Ishikawa (cell line): ENCODE measurements around the gene ADD1.

Experiments
- CEBPB ChIP-seq: IDR thresholded peaks from 2 replicates; pipeline ENCODE4 v1.6.1; 2012
- CREB1 ChIP-seq: IDR thresholded peaks from 2 replicates; pipeline ENCODE4 v1.6.1; 2012; ENCODE audit warnings: low read depth
- EGR1 ChIP-seq: IDR thresholded peaks from 2 replicates; pipeline ENCODE4 v1.6.1; 2012
- EP300 ChIP-seq: IDR thresholded peaks from 2 replicates; pipeline ENCODE4 v1.6.1; 2012; ENCODE audit warnings: borderline replicate concordance
- FOXM1 ChIP-seq: IDR thresholded peaks from 2 replicates; pipeline ENCODE4 v1.6.1; 2012; ENCODE audit warnings: low read depth, borderline replicate concordance
- NFIC ChIP-seq: IDR thresholded peaks from 2 replicates; pipeline ENCODE4 v1.6.1; 2012
- RAD21 ChIP-seq: IDR thresholded peaks from 2 replicates; pipeline ENCODE4 v1.6.1; 2012; ENCODE audit warnings: low read depth
- TAF1 ChIP-seq: IDR thresholded peaks from 2 replicates; pipeline ENCODE4 v1.6.1; 2012; ENCODE audit warnings: low read depth, mild to moderate bottlenecking
- TCF12 ChIP-seq: IDR thresholded peaks from 2 replicates; pipeline ENCODE4 v1.6.1; 2012; ENCODE audit warnings: low read depth
- TEAD4 ChIP-seq: IDR thresholded peaks from 2 replicates; pipeline ENCODE4 v1.6.1; 2012
- YY1 ChIP-seq: IDR thresholded peaks from 2 replicates; pipeline ENCODE4 v1.6.1; 2012; ENCODE audit warnings: low read depth
- ZBTB7A ChIP-seq: IDR thresholded peaks from 2 replicates; pipeline ENCODE4 v1.6.1; 2012; ENCODE audit warnings: low read depth
- TF ChIP-seq, protein P1 (sequence below): IDR thresholded peaks from 2 replicates; pipeline ENCODE4 v1.6.1; 2012
- TF ChIP-seq, protein P2 (sequence below): IDR thresholded peaks from 2 replicates; pipeline ENCODE4 v1.6.1; 2012; ENCODE audit warnings: low read depth, mild to moderate bottlenecking
- TF ChIP-seq, protein P3 (sequence below): IDR thresholded peaks from 2 replicates; pipeline ENCODE4 v1.6.1; 2012

ADD1 gene

DNA sequence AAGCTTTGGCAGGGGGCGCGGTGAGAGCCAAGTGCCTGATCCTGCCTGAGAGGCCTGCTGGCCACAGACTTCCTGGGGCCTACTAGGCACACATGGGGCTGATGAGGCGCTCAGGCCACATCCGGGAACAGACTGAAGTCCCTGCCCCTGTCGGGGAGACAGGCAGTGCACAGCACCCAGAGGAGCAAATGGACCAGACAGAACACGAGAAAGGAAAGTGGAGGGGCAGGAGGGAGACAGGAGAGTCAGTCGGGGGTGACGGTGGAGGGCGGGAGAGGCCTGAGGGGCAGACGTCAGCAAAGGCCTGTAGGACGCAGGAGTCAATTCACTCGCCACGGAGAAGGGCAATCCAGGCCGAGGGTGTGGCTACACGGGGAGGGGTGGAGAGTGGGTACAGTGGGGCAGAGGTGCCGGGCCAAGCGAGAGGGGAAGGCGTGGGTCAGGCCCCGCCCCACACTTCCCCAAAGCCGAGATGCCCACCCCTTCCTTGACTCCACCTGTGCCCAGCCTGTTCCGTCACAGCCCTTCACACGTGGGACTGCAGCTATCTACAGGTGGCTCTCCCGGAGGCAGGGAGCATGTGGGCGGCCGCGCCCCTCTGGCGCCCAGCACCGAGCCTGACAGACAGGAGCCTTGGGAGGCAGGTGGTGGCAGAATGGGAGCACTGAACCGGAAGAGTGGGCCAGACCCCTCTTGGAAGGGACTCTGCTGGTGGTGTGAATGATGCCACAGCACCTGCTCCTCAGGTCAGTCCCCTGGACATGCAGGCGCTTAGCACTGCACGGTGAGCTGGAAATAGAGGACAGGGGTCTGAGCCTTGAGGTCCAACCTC is 99.1 kb downstream of the ADD1 start:
- TF ChIP-seq EP300, result no peak
- TF ChIP-seq CEBPB, result no peak
- TF ChIP-seq TEAD4, result no peak
- TF ChIP-seq TCF12, result no peak
- no peak for TF ChIP-seq ZBTB7A
- no peak for TF ChIP-seq YY1
- TF ChIP-seq EGR1, result no peak
- TF ChIP-seq, protein P1, sequence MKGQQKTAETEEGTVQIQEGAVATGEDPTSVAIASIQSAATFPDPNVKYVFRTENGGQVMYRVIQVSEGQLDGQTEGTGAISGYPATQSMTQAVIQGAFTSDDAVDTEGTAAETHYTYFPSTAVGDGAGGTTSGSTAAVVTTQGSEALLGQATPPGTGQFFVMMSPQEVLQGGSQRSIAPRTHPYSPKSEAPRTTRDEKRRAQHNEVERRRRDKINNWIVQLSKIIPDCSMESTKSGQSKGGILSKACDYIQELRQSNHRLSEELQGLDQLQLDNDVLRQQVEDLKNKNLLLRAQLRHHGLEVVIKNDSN, result no peak
- TF ChIP-seq, protein P2, sequence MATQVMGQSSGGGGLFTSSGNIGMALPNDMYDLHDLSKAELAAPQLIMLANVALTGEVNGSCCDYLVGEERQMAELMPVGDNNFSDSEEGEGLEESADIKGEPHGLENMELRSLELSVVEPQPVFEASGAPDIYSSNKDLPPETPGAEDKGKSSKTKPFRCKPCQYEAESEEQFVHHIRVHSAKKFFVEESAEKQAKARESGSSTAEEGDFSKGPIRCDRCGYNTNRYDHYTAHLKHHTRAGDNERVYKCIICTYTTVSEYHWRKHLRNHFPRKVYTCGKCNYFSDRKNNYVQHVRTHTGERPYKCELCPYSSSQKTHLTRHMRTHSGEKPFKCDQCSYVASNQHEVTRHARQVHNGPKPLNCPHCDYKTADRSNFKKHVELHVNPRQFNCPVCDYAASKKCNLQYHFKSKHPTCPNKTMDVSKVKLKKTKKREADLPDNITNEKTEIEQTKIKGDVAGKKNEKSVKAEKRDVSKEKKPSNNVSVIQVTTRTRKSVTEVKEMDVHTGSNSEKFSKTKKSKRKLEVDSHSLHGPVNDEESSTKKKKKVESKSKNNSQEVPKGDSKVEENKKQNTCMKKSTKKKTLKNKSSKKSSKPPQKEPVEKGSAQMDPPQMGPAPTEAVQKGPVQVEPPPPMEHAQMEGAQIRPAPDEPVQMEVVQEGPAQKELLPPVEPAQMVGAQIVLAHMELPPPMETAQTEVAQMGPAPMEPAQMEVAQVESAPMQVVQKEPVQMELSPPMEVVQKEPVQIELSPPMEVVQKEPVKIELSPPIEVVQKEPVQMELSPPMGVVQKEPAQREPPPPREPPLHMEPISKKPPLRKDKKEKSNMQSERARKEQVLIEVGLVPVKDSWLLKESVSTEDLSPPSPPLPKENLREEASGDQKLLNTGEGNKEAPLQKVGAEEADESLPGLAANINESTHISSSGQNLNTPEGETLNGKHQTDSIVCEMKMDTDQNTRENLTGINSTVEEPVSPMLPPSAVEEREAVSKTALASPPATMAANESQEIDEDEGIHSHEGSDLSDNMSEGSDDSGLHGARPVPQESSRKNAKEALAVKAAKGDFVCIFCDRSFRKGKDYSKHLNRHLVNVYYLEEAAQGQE, result no peak
- no peak for TF ChIP-seq FOXM1
- no peak for TF ChIP-seq NFIC
- TF ChIP-seq RAD21, result no peak
- TF ChIP-seq TAF1, result no peak
- TF ChIP-seq, protein P3, sequence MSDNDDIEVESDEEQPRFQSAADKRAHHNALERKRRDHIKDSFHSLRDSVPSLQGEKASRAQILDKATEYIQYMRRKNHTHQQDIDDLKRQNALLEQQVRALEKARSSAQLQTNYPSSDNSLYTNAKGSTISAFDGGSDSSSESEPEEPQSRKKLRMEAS, result no peak

DNA sequence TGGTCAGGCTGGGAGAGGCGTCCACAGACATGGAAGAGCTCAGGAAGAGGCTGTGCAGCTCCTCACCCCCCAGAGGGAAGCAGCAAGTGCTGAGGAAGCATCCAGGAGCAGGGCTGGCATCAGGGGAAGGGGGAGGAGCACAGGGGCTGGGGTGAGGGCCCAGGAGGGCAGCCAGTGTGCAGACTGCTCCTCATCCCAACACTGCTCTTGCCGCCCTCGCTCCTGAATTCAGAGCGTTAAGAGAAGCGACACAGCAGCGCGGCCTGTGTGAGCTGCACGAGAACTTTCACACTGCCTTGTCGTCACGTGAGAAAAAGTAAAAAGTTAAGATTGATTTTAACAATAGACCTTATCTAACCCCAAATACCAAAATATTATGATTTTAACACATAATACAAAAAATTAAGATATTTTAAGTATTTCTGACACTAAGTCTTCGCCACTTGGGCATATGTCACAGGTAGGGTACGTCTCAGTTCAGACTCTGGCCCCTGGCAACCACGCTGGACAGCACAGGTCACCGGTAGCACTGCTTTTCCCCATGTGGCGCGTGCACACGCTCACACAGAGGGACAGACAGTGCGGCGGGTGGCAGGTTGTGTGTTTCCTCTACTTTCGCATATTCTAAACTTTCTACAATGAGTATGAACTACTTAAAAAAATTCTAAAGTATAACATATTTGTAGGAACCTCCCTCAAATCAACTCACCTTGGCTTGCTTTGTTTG is 99.9 kb downstream of the ADD1 start:
- TF ChIP-seq, protein P2, result no peak
- no peak for TF ChIP-seq TAF1
- no peak for TF ChIP-seq ZBTB7A
- TF ChIP-seq, protein P3, result no peak
- no peak for TF ChIP-seq YY1
- TF ChIP-seq, protein P1, result no peak
- TF ChIP-seq TEAD4, result no peak
- TF ChIP-seq NFIC, result no peak
- TF ChIP-seq CREB1, result no peak
- TF ChIP-seq EP300, result no peak
- TF ChIP-seq FOXM1, result no peak
- no peak for TF ChIP-seq CEBPB
- no peak for TF ChIP-seq RAD21
- no peak for TF ChIP-seq TCF12
- TF ChIP-seq EGR1, result no peak

DNA sequence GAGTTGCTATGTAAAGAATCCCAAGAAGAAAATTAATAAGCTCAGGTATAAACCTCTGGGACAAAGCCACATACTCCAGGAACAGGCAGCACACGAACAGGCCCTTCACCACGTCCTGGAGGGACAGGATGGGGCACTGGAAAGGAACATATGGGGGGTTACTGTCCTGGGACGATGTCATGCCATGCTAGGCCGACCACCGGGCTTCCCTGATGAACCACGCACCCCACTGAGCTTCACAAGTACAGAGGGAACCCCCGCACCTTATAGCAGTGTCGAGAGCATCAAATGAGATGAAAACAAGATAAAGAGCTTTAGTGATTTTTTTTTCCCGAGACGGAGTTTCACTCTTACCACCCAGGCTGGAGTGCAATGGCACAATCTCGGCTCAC is 100.4 kb downstream of the ADD1 start:
- TF ChIP-seq TAF1 (no peak), CEBPB (no peak), TCF12 (no peak), FOXM1 (no peak), EGR1 (no peak)

DNA sequence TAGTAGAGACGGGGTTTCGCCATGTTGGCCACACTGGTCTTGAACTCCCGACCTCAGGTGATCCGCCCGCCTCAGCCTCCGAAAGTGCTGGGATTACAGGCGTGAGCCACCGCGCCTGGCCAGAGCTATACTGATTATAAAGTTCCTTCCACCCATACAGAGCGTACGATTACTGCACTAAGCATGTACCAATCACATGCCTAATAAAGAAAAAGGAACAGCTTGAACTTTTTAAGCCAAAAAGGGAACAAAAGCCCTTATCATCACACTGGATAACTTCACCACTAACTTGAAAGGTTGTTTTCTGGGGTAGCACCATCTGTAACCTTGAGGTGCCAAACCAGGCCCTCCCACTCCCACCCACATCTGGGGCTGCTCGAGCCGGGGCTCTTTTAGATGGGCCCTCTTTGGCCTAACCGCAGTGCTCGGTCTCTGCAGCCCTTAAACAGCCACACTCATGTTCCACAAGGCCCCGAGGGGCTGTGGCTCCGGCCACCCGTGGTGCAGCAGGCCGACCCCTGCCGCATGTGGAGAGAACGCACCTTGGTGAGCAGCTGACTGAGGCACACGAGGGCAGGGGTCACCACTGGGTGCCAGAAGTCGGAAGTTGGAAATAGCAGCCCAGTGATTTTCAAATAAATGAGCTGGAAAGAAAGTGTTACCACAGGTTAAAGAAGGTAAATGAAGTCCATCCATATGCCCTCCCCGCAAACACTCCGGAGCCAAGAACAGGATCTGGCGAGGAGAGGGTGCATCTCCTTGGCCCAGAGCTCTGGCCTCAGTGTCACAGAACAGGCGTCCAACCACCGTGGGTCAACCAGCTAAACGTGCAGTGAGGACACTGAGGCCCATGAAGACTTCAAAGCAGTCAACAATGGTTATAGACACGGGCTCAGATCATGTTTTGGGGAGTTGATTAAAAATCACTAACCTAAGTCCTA is 101.2 kb downstream of the ADD1 start:
- TF ChIP-seq TEAD4 (no peak), CEBPB (no peak), FOXM1 (no peak), TAF1 (no peak), YY1 (no peak), ZBTB7A (no peak), RAD21 (no peak), CREB1 (no peak), EP300 (no peak), TCF12 (no peak), NFIC (no peak)
- TF ChIP-seq, protein P3, result no peak
- TF ChIP-seq, protein P1, result no peak
- TF ChIP-seq, protein P2, result no peak
